BE2C (cell line): ENCODE data around the gene SERPINB13.

ENCODE experiments used
- DNase-seq: peaks from one replicate; pipeline ENCODE4 v3.0.0-alpha.2; 2020
- H3K27me3 ChIP-seq: fragments of 250-450 bp; sonication (Bioruptor Pico); 2 replicates; pipeline ENCODE4 v1.5.1; 2020; ENCODE audit warnings: mild to moderate bottlenecking
- H3K36me3 ChIP-seq: fragments of 250-450 bp; sonication (Bioruptor Pico); 2 replicates; pipeline ENCODE4 v1.5.1; 2020; ENCODE audit warnings: mild to moderate bottlenecking
- H3K4me1 ChIP-seq: fragments of 250-450 bp; sonication (Bioruptor Pico); 2 replicates; pipeline ENCODE4 v1.5.1; 2020
- H3K4me3 ChIP-seq: 2 replicates; pipeline ENCODE4 v1.5.1; 2011; ENCODE audit warnings: low read depth, low read length
- H3K9me3 ChIP-seq: fragments of 250-450 bp; sonication (Bioruptor Pico); 2 replicates; pipeline ENCODE4 v1.5.1; 2020
- CTCF ChIP-seq: IDR thresholded peaks from 2 replicates; pipeline ENCODE4 v1.5.1; 2012; ENCODE audit warnings: mild to moderate bottlenecking, low read depth, low read length

Gene SERPINB13

GRCh38 chr18:63606526-63606925 lies 19.4 kb downstream of the SERPINB13 start:
- Histone ChIP-seq H3K27me3 (no peaks in the 10 kb centered on the region), H3K36me3 (no peaks in the 10 kb centered on the region), H3K9me3 (no peaks in the 10 kb centered on the region), H3K4me3 (no peak overlapping the region), H3K4me1 (no peaks in the 10 kb centered on the region)
- TF ChIP-seq CTCF, result no peak
- no peak for DNase-seq

- Histone ChIP-seq H3K9me3 (no peaks in the 10 kb centered on the region), H3K27me3 (no peaks in the 10 kb centered on the region), H3K36me3 (no peaks in the 10 kb centered on the region), H3K4me3 (no peak overlapping the region), H3K4me1 (no peaks in the 10 kb centered on the region)
- no peak for DNase-seq
- no peak for TF ChIP-seq CTCF
Observed at GRCh38 chr18:63613420-63613819, 26.3 kb downstream of the SERPINB13 start.

- H3K4me1 ChIP-seq, result no peaks in the 10 kb centered on the region
- no peaks in the 10 kb centered on the region for H3K27me3 ChIP-seq
- no peaks in the 10 kb centered on the region for H3K36me3 ChIP-seq
- H3K4me3 ChIP-seq, result no peak overlapping the region
- no peaks in the 10 kb centered on the region for H3K9me3 ChIP-seq
- DNase-seq, result no peak
- TF ChIP-seq CTCF, result no peak
Observed at GRCh38 chr18:63617049-63617914, 30.1 kb downstream of the SERPINB13 start.

GRCh38 chr18:63617915-63618234 lies 30.7 kb downstream of the SERPINB13 start:
- H3K27me3 ChIP-seq, result no peaks in the 10 kb centered on the region
- no peaks in the 10 kb centered on the region for H3K36me3 ChIP-seq
- no peaks in the 10 kb centered on the region for H3K9me3 ChIP-seq
- TF ChIP-seq CTCF, result no peak
- DNase-seq, result no peak
- H3K4me3 ChIP-seq, result no peak overlapping the region
- no peaks in the 10 kb centered on the region for H3K4me1 ChIP-seq

GRCh38 chr18:63619661-63620060 lies 32.5 kb downstream of the SERPINB13 start:
- no peak for TF ChIP-seq CTCF
- Histone ChIP-seq H3K36me3 (no peaks in the 10 kb centered on the region), H3K9me3 (no peaks in the 10 kb centered on the region), H3K27me3 (no peaks in the 10 kb centered on the region), H3K4me1 (no peaks in the 10 kb centered on the region), H3K4me3 (no peak overlapping the region)
- no peak for DNase-seq

GRCh38 chr18:63624863-63625262 lies 37.7 kb downstream of the SERPINB13 start:
- Histone ChIP-seq H3K27me3 (no peaks in the 10 kb centered on the region), H3K36me3 (no peaks in the 10 kb centered on the region), H3K4me3 (no peak overlapping the region), H3K9me3 (no peaks in the 10 kb centered on the region), H3K4me1 (no peaks in the 10 kb centered on the region)
- TF ChIP-seq CTCF, result no peak
- no peak for DNase-seq
